Mucosa of rectum (tissue), 2 donors: ENCODE results near the gene MLLT10.
"Not testable (repeated sequence)": the region's sequence is repeated elsewhere in the genome, so short reads cannot be mapped to it uniquely, and the experiment has no call there.

Source experiments
- H3K27ac ChIP-seq, 2 donors: one replicate each; pipeline ENCODE4 v1.7.0; 2013; ENCODE audit warnings: inconsistent platforms in 2 of 2, low read depth in 2 of 2, low read length in 2 of 2
- H3K27me3 ChIP-seq, 2 donors: one replicate each; pipeline ENCODE4 v1.7.0; 2013; ENCODE audit warnings: low read length in 2 of 2; ENCODE audit not compliant: control insufficient read depth in 2 of 2, insufficient read depth in 2 of 2
- H3K36me3 ChIP-seq, 2 donors: one replicate each; pipeline ENCODE4 v1.7.0; 2013; ENCODE audit warnings: low read length in 2 of 2; ENCODE audit not compliant: control insufficient read depth in 2 of 2, insufficient read depth in 2 of 2
- H3K4me1 ChIP-seq, 2 donors: one replicate each; pipeline ENCODE4 v1.7.0; 2013; ENCODE audit warnings: low read length in 2 of 2, mild to moderate bottlenecking in 1 of 2; ENCODE audit not compliant: control insufficient read depth in 2 of 2, insufficient read depth in 2 of 2
- H3K4me3 ChIP-seq, 2 donors: one replicate each; pipeline ENCODE4 v1.7.0; 2013; ENCODE audit warnings: low read length in 2 of 2
- H3K9ac ChIP-seq, 2 donors: one replicate each; pipeline ENCODE4 v1.7.0; 2013; ENCODE audit warnings: low read length in 2 of 2, low read depth in 1 of 2, mild to moderate bottlenecking in 1 of 2
- H3K9me3 ChIP-seq, 2 donors: one replicate each; pipeline ENCODE4 v1.7.0; 2013; ENCODE audit warnings: low read length in 2 of 2; ENCODE audit not compliant: control insufficient read depth in 2 of 2
- donor health status: healthy.
- donor health status: Normal muscosa, but diverticular disease.

Gene MLLT10

DNA sequence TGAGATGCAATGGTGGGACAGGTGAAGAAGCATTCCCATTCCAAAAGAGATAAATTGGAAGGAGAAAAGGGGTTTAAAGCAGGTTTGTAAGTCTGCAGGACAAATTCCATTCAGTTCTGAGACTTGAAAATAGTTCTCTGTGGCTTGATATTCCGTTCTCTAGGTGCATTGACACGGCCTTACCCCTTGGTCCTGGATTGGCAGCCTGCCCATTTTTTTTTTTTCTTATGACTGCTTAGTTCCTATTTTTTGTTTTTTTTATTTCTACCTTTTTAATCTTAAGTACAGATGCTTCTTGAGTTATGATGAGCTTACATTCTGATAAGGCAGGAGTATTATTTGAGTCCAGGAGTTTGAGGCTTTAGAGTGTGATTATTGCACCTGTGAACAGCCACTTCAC, 70.6 kb downstream of the MLLT10 start:
- Histone ChIP-seq H3K4me3 (no peak overlapping the region), H3K4me1 (no peaks in the 10 kb centered on the region), H3K36me3 (peaks cover 0 to 4% of the 10 kb centered on the region in 2 donors), H3K9ac (no peak overlapping the region), H3K9me3 (no peaks in the 10 kb centered on the region), H3K27ac (no peak overlapping the region), H3K27me3 (no peaks in the 10 kb centered on the region)

DNA sequence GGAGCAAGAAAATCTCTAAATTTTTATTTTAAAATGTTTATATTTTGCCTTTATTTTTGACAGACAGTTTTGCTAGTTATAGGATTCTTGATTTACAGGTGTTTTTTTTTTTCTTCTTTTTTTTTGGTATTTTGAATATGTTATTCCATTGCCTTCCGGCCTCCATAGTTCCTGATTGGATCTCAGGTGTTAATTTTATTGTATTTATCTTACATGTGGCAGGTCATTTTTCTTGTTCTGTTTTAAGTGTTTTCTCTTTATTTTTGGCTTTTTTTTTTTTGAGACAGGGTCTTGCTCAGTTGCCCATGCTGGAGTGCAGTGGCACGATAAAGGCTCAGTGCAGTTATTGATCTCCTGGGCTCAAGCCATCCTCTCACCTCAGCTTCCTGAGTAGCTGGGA, 73.9 kb downstream of the MLLT10 start:
- peaks cover 0 to 4% of the 10 kb centered on the region in 2 donors for H3K36me3 ChIP-seq
- no peaks in the 10 kb centered on the region for H3K27me3 ChIP-seq
- H3K9ac ChIP-seq, result no peak overlapping the region
- no peaks in the 10 kb centered on the region for H3K9me3 ChIP-seq
- no peak overlapping the region for H3K27ac ChIP-seq
- H3K4me1 ChIP-seq, result no peaks in the 10 kb centered on the region
- no peak overlapping the region for H3K4me3 ChIP-seq

DNA sequence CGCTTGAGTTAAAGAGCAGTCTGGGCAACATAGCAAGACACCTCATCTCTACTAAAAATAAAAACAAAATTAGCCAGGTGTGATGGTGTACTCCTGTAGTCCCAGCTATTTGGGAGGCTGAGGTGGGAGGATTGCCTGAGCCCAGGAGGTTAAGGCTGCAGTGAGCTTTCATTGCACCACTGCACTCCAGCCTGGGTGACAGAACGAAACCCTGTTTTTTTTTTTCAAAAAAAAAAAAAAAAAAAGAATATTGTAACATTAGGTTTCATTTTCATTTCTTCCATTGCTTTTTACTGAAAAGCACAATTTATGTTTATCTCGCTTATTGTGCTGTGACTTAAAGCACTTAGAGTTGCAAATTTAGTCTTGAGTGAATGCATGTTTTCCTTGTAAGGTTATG, 80.0 kb downstream of the MLLT10 start:
- H3K36me3 ChIP-seq, result peaks cover 1 to 3% of the 10 kb centered on the region in 2 donors
- no peaks in the 10 kb centered on the region for H3K4me1 ChIP-seq
- no peak overlapping the region for H3K27ac ChIP-seq
- no peaks in the 10 kb centered on the region for H3K9me3 ChIP-seq
- H3K4me3 ChIP-seq, result no peak overlapping the region
- no peak overlapping the region for H3K9ac ChIP-seq
- no peaks in the 10 kb centered on the region for H3K27me3 ChIP-seq

DNA sequence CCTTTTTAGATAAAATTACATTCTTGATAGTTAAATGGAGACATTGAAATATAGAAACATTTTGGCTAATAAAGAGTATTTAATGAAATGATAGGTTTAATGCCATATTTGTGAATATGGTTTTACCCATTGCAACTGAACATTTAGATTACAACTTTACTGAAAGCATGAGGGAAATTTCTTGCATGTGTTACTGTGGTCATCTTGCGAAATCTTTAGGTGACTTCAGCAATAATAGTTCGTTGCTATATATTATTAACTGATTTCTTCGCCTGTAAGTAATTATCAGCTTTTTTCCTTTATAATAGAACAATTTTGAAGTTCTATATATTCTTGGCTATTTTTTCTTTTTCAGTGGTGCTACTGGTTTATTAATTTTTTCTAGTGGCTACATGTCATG, 83.2 kb downstream of the MLLT10 start:
- Histone ChIP-seq H3K27me3 (no peaks in the 10 kb centered on the region), H3K9ac (no peak overlapping the region), H3K4me1 (no peaks in the 10 kb centered on the region), H3K27ac (no peak overlapping the region), H3K9me3 (no peaks in the 10 kb centered on the region), H3K36me3 (peaks cover 0 to 3% of the 10 kb centered on the region in 2 donors), H3K4me3 (no peak overlapping the region)

DNA sequence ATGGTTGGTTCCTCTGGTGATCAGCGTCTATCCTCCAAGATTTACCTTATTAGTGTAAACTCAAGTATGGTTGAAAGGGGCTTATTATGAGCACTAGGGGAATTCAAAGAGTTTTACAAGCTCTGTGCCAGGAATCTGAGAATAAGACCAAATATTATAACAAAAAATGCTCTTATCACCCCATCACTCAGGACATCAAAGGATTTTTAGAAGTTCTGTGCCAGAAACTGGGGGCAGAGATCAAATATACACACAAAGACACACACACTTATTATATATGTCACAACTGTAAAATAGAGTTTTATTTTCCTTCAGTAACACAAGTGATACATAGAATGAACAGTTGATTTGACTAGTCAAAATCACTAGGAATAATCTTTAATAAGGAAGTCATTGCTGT, 89.3 kb downstream of the MLLT10 start:
- no peak overlapping the region for H3K9ac ChIP-seq

DNA sequence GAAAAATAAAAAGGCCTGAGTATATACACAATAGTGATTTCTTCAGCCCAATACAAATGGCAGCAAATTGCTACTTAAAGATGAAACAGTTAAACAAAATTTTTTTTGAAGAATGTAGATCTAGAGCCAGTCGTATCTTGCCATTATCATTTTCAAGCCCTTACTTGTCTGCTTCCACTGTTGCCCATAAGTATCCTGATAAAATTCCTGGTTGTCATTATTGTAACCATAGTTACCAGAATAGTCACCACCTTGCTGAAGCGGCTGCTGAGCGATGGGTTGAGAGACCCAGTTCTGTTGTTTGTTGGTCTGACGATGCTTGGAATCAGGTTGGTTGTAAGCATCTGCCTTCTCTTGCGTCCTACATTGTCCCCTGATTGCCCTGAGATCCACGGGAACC, 90.4 kb downstream of the MLLT10 start:
- H3K27me3 ChIP-seq, H3K9ac ChIP-seq, H3K27ac ChIP-seq, H3K4me3 ChIP-seq, H3K9me3 ChIP-seq, H3K36me3 ChIP-seq, H3K4me1 ChIP-seq: not testable (repeated sequence)

More for the DNA sequence above, 89.3 kb downstream of the MLLT10 start:
- Histone ChIP-seq H3K4me1 (no peaks in the 10 kb centered on the region), H3K4me3 (no peak overlapping the region), H3K27ac (no peak overlapping the region), H3K27me3 (no peaks in the 10 kb centered on the region), H3K9me3 (no peaks in the 10 kb centered on the region), H3K36me3 (peaks cover 4 to 5% of the 10 kb centered on the region in 2 donors)

DNA sequence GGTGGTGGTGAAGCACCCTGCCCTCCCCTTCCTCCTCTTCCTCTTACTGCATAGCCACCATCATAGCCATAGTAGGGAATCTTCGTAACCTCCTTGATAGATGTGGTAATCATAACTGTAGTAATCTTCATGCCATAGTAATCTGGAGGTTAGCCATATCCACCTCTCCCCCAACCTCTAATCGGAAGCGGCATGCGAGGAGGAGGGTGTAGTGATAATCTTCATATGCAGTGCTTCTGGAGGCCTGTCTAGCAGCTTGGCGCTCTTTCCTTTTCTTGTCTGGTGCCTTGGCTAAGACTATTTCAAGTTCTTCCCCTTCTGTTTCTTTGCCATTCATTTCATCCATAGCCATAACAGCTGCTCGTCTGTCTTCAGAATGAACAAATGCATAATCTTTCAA, 90.9 kb downstream of the MLLT10 start:
- H3K4me3 ChIP-seq, result no peak overlapping the region
- peaks cover 4 to 5% of the 10 kb centered on the region in 2 donors for H3K36me3 ChIP-seq
- H3K27me3 ChIP-seq, result no peaks in the 10 kb centered on the region
- no peak overlapping the region for H3K9ac ChIP-seq
- H3K4me1 ChIP-seq, result no peaks in the 10 kb centered on the region
- no peaks in the 10 kb centered on the region for H3K9me3 ChIP-seq
- H3K27ac ChIP-seq, result no peak overlapping the region

DNA sequence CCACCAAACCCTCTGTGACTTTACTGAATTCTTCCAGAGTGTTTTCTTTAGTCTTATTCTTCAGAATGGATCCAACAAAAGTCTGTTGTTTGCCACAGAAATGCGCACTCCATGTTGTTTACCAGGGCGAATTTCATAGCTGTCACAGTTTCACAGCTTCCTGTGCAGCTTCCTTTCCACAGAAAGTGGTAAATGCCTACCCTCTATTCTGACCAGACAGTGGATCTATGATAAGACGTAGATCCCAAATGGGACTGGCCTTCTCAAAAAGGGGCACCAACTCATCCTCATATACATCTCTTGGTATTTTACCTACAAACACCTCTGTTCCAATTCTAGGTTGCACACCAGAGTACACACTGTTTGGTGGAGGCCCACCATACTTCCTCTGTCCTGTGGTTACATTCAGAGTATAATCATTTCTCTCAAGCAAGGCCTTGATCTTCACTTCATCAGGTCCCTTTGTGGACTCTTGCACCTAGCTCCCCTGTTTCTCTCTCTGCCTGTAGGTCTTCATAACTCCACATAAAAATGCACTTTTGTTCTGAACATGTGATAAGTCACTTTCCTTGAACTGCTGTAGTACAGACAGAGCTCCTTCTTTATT, 91.7 kb downstream of the MLLT10 start:
- H3K36me3 ChIP-seq, result peaks cover 4 to 5% of the 10 kb centered on the region in 2 donors
- H3K4me1 ChIP-seq, result no peaks in the 10 kb centered on the region
- no peaks in the 10 kb centered on the region for H3K27me3 ChIP-seq
- no peak overlapping the region for H3K9ac ChIP-seq
- no peak overlapping the region for H3K27ac ChIP-seq
- H3K4me3 ChIP-seq, result no peak overlapping the region
- no peaks in the 10 kb centered on the region for H3K9me3 ChIP-seq

DNA sequence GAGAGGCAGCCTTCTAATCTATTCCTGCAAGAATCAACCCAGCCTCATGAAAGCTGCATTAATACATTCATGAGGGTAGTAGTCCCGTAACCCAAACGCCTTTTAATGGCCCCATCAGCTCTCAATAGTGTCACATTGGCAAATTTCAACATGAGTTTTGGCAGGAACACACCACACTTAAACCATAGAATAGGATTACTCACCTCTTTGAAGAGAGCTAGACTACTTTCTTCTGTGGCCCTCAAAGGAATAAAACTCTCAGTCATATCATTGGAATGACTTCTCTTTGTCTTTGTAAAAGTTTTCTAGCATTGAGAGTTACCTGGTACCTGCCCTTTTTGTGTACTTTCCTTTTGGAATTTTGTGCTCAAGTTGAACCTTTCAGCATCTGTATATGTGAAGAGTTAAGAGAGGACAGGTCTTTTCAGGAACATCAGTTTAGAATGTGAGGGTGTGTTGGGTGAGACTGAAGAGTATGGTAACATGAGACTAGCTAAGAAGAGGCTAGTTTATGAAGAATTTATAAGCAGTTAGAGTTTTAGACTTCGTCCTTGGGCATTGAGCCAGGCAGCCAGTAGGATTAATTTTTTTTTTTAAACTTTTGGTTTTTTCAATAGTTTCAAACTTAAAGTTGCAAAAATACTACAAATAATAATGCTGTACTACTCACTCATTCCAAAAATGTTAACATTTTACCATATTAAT, 92.6 kb downstream of the MLLT10 start:
- H3K27me3 ChIP-seq, result no peaks in the 10 kb centered on the region
- H3K4me1 ChIP-seq, result no peaks in the 10 kb centered on the region
- no peak overlapping the region for H3K4me3 ChIP-seq
- no peaks in the 10 kb centered on the region for H3K9me3 ChIP-seq
- no peak overlapping the region for H3K27ac ChIP-seq
- peaks cover 4 to 5% of the 10 kb centered on the region in 2 donors for H3K36me3 ChIP-seq
- no peak overlapping the region for H3K9ac ChIP-seq

DNA sequence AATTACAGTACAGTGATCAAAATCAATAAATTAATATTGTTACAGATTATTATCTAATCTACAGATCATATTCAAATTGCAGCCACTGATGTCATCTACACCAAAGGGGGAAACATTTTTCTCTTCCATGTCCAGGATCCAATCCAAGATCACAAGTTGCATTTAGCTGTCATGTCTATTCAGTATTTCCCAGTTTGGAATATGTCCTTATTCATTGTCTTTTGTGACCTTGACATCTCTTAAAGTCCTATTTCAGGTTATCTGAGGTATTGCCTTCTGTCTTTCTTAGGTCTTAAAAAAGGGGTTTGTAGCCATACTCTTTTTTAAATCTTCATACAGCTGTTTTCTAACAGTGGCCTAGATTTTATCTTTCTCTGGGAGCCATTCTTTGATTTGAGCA, 93.3 kb downstream of the MLLT10 start:
- Histone ChIP-seq H3K9me3 (no peaks in the 10 kb centered on the region), H3K9ac (no peak overlapping the region), H3K27me3 (no peaks in the 10 kb centered on the region), H3K4me1 (no peaks in the 10 kb centered on the region), H3K27ac (no peak overlapping the region), H3K4me3 (no peak overlapping the region), H3K36me3 (peaks cover 4 to 5% of the 10 kb centered on the region in 2 donors)
